NCI-H2029 treated with DMSO at 0.1 percent for 48 hours (cell line): ENCODE results near the gene IP6K1.
A peak's percentile ranks its signal among the peaks of the same experiment; 100 is the strongest.

Experiments
- DNase-seq: peaks from one replicate; lab custom pipeline; 2025; lab: John Stamatoyannopoulos, UW

The IP6K1 gene

DNA sequence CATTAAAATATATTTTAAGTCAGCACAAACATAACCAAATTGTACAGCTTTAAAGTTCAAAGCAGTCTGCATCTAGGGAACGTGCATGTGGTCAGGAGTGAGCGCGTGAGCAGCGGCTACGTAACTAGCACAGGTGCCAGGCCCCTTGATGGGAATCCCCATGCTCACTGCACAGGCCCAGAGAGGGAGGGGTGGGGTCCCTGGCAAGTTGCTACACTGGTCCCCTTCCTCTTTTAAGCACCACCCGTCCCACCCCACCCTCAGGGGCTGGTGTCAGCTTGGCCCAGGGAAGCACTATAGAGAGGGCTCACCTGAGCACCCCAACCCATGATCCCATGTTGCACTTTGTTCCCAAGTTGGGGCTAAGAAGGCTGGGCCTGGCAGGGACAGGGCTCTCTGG, 61.8 kb downstream of the IP6K1 start:
- DNase-seq, result no peak

- DNase-seq, result peak; percentile 42
Observed at GRCh38 chr3:49723628-49724551, 62.5 kb downstream of the IP6K1 start, which contains the start of gene GMPPB. TSS of gene GMPPB (minus strand) at chr3:49723951. CDS start at chr3:49723726, 225 bp downstream.

- peak; percentile 7 for DNase-seq
Observed at GRCh38 chr3:49723296-49723627, 63.1 kb downstream of the IP6K1 start.

DNA sequence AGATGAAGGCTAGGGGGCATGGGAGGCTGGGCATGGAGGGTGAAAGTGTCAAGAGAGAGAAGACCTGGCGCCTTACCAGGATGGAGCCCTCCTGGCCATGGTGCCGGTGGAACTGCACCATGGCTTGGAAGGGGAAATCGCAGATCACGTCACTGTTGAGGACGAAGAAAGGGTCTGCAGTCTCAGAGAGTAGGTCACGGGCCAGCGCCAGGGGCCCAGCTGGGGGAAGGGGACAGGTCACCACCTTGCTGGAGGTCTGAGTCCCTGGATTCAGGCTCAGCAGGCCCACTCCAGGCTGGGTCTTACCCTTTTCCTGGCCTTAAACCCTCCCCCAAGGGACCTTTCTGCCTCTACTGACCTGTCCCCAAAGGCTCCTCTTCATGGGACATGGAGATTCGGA, 63.4 kb downstream of the IP6K1 start:
- DNase-seq, result no peak

DNA sequence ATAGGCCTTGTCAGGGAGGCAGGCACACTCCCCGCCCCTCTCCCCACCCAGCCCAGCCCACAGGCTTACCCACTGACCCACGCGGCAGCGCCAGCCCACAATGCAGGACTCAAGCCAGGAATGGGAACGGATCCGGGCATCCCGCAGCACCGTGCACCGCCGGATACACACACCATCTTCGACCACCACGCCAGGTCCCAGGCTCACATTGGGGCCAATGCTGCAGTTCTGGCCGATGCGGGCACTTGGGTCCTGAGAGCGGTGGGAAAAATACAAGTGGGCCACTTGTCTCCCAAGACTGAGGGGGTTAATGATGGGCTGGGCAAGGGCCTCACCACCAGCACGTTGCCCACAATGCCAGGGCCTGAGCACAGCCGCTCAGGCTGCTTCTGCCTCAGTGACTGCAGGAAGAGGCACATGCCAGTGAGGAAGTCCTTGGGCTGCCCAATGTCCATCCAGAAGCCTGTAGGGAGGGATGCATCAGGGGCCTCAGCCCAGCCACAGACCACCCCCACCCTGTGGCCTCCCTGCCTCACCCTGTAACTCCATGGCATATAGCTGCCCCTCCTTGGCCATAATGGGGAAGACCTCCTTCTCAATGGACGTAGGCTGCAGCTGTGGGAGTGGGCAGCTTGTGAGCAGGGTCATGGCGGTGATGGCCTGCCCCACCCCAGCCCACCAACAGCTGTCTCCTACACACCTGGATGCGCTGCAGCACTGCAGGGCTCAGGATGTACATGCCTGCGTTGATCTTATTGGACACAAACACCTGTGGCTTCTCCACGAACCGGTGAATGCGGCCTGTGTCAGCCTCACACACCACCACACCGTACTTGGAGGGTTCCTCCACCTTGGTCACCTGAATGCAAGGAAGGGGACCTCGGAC, 64.2 kb downstream of the IP6K1 start:
- DNase-seq, result no peak

DNA sequence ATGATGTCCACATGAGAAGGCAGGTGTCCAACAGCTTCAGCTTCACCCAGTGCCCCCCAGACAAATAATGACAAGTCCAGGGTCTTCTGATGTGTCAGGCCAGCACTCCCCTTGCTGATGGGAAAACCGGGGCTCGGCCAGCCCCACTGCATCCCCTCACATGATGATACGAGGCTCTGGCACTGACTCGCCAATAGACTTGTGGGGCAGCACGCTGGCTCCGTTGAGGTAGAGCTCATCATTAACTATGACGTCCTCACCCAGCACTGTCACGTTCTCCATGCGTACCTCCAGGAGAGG, 64.8 kb downstream of the IP6K1 start:
- DNase-seq, result no peak

- DNase-seq, result no peak
Observed at GRCh38 chr3:49720855-49721595, 65.3 kb downstream of the IP6K1 start.

DNA sequence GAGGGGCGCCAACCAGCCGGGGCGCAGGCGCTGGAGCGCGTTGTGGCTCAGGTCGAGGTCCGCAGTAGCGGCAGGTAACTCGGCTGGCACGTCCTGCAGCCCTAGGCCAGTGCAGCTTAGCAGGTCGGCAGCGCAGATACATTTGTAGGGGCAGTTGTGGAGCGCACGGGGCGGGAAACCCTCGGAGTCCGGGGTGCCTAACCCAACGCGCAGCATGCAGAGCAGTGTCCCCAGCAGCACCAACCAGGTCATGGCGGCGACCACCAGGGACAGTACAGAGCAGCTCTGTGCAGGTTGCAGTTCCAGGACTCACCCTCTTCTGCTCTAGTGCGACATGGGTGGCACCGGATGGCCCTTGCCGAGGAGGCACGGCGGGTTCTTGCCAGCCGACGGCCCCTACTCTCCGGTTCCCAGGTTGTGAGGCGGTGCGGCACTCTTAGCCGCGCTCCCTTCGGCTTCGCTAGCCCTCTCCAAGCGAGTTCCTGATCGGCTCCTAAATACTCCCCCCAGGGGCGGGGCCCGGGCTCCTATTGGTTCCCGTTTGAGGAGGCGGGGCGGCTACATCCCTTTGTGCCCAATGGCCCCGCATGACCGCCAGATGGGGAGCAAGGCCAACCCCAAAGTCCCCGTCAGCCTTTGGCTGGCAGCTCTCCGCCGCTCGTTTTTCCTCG, 67.0 kb downstream of the IP6K1 start, which contains the start of gene AMIGO3:
Gene AMIGO3, minus strand, starts transcription at position 471 of the 671 bp plus-strand sequence. Its CDS starts 219 bp downstream, at position 252.
- DNase-seq, result peak; percentile 50

DNA sequence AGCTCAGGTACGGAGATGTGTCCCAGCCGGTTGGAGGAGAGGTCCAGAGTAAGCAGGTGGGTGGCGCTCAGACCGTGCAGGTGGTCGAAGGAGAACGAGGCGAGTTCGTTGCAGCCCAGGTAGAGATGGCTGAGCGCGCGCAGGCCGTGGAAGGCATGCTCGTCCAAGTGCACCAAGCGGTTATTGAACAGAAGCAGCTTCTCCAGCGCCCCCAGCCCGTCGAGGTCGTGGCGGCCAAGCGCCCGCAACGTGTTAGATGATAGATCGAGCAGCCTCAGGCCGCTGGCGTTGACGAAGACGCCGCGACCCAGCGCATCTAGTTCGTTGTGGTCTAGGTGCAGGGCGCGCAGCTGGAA, 67.5 kb downstream of the IP6K1 start:
- no peak for DNase-seq

DNA sequence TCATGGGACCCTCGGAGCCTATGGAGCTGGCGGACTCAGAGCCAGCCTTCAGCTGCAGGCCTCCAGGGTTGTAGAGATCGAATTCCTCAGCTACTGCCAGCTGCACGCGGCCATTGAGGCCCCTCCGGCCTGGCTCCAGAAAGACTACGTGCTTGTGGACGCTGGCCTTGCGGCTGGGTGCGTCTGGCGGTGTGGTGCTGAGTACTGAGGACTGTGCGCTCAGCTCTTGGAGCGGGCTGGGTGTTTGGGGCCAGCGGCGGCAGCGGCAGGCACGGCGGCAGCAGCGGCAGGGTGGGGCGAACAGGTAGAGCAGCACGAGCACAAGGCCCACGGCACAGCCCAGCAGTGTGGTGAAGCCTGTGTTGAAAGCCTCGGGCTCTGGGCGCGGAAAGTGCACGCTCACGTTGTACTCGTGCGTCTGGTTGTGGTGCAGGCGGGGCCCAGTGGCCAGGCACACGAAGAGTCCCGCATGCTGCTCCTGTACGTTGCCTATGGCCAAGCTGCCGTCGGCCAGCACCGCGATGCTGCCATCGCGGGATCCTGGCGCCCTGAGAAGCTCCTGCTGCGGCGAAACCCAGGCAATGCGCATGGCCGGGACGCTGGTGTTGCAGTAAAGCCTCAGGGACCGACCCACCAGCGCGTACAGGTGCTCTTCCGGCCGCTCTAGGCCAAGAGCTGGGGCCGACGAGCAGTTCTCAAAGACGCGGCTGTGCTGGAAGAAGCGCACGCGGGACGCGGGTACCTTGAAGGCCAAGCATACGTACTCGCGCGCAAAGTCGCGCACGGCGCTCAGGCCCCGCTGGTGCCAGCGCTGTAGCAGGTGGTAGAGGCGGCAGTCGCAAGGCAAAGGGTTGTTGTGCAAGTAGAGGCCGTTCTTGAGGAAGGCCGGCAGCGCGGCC, 68.1 kb downstream of the IP6K1 start:
- peak; percentile 31 for DNase-seq

- DNase-seq, result no peak
Observed at GRCh38 chr3:49717211-49717958, 69.0 kb downstream of the IP6K1 start.

- DNase-seq, result no peak
Observed at GRCh38 chr3:49716691-49717210, 69.6 kb downstream of the IP6K1 start.

- DNase-seq, result no peak
Observed at GRCh38 chr3:49716169-49716568, 70.2 kb downstream of the IP6K1 start.

GRCh38 chr3:49715611-49716121, 70.7 kb downstream of the IP6K1 start:
- no peak for DNase-seq

DNA sequence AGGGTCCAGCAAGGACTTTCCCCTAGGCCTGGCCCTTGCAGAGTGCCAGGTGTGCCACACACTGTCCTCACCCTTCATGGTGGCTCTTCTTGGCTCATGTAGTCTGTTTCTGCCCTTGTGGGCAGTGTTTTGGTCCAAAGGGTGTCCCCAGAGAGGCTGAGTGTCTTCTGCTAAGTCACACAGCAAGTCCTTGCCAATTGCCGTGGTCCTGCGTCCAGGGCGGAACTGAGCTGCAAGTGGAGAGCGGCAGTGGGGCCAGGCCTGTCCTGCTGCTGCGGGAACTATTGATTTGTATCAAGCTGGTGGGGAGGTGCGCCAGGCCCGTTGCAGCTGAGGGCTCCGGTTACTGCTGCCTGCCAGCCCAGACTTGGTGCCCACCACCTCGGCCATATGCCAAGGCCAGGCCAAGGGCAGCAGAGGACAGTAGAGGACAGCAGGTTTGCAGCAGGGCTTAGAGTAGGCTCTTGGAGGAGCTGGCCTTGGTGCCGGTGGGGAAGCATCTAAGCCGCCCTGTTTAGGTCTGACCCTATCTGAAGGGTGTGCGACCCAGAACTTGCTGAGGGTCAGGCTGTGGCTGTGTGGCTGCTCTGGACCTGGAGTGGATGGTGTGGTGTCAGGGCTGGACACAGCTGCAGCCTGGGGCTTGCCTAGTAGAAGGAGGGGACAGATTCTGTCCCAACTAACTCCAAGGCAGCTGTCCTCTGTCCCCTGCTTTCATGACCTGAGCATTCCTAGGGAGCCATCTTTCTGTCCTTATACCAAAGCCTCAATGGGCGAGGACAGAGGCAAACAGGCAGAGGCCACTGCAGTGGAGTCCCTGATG, 71.4 kb downstream of the IP6K1 start:
- DNase-seq, result no peak

- DNase-seq, result no peak
Observed at GRCh38 chr3:49713336-49714105, 72.8 kb downstream of the IP6K1 start.

GRCh38 chr3:49712631-49713317, 73.6 kb downstream of the IP6K1 start:
- no peak for DNase-seq
